ENCODE data around the gene TBC1D9.

DNA sequence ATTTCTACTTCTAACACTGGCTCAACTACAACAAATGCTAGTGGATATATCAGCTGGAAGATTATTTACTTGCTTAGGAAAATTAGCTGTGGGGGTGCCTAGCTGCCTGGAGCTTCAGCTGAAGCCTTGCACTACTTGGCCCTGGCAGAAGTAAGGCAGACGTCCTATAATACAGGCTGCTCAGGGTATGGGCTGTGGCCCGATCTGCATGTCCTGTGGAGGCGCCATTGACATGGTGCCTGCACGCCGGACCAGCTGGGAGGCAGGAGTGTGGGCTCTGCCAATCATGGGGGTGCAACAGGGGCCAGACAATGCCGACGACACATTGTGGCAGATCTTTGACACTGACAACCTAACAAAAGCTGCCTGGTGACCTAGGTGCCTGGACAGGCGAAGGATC, 155.8 kb downstream of the TBC1D9 start:
- no peak for TF ChIP-seq POLR2A (IDR thresholded peaks at IDR 0.05)
- TF ChIP-seq, protein P1, sequence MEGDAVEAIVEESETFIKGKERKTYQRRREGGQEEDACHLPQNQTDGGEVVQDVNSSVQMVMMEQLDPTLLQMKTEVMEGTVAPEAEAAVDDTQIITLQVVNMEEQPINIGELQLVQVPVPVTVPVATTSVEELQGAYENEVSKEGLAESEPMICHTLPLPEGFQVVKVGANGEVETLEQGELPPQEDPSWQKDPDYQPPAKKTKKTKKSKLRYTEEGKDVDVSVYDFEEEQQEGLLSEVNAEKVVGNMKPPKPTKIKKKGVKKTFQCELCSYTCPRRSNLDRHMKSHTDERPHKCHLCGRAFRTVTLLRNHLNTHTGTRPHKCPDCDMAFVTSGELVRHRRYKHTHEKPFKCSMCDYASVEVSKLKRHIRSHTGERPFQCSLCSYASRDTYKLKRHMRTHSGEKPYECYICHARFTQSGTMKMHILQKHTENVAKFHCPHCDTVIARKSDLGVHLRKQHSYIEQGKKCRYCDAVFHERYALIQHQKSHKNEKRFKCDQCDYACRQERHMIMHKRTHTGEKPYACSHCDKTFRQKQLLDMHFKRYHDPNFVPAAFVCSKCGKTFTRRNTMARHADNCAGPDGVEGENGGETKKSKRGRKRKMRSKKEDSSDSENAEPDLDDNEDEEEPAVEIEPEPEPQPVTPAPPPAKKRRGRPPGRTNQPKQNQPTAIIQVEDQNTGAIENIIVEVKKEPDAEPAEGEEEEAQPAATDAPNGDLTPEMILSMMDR (IDR thresholded peaks at IDR 0.05) = no peak
